ENCODE data around the gene ZNF497. TPM values are rescaled to one million over a fixed set of nuclear protein-coding genes. Genes with fewer than 3 reads are reported as not detected.

The ZNF497 gene
- total and polyA plus RNA-seq, 9 of the 15 experiments (the other 6 are each of a cell fraction or from before 2014, with no cell fraction given): 0.06 to 0.98 (median 0.44) TPM; not detected in 1

GRCh38 chr19:58305065-58305931 is 57.3 kb downstream of the ZNF497 start, which contains the start of gene ERVK3-1 (continued):
- TF ChIP-seq ZHX1 (conservative IDR thresholded peaks at IDR 0.05; ENCODE audit: low read length) (no peak), NR1H2 (CRISPR knock-in tag; IDR thresholded peaks at IDR 0.05) (no peak), NR2C1 (IDR thresholded peaks at IDR 0.05) (peak; percentile 75), NR2C1 (tag; IDR thresholded peaks at IDR 0.05) (peak; percentile 70), SIX5 (IDR thresholded peaks at IDR 0.05; ENCODE audit: borderline replicate concordance in 1 of 2, insufficient read depth in 1 of 2, low read depth in 1 of 2, low read length in 2 of 2) (peak; percentile 92 to 94), REST (IDR thresholded peaks at IDR 0.05; ENCODE audit: borderline replicate concordance) (no peak), REST (CRISPR knock-in tag; IDR thresholded peaks at IDR 0.05; ENCODE audit: low read depth) (no peak), MCM2 (IDR thresholded peaks at IDR 0.05; ENCODE audit: low read depth) (no peak), JUN (IDR thresholded peaks at IDR 0.05; ENCODE audit: borderline replicate concordance, low read depth, low read length) (0 out of 2 replicates have a peak, but pooled peaks have one; percentile 20), JUN (CRISPR knock-in tag; IDR thresholded peaks at IDR 0.05; ENCODE audit: borderline replicate concordance) (no peak; the same call in 1 of the 2 replicates), HDAC1 (IDR thresholded peaks at IDR 0.05) (peak in 1 of 2 experiments; percentile 99; a peak in 2 of 4 replicates), TAF15 (IDR thresholded peaks at IDR 0.05; ENCODE audit: low read depth, low read length) (no peak), RUNX1 (IDR thresholded peaks at IDR 0.05; ENCODE audit: low read depth) (no peak), GTF2F1 (IDR thresholded peaks at IDR 0.05; ENCODE audit: low read depth, low read length) (no peak), TFAM (CRISPR knock-in tag; conservative IDR thresholded peaks at IDR 0.05) (no peak), ZKSCAN3 (CRISPR knock-in tag; IDR thresholded peaks at IDR 0.05) (no peak), ZNF507 (tag; conservative IDR thresholded peaks at IDR 0.05) (no peak), ZNF316 (IDR thresholded peaks at IDR 0.05) (peak; percentile 44), BHLHE40 (IDR thresholded peaks at IDR 0.05; ENCODE audit: low read length) (peak; percentile 75)

Data from K562 (cell line).